Fibroblast of lung (primary cell): ENCODE results near the gene MRPS26.

Source experiments
- CTCF ChIP-seq, 2 donors: IDR thresholded peaks in 1 of 2; conservative IDR thresholded peaks in 1 of 2; 1 replicate in 1 of 2; 2 replicates in 1 of 2; pipeline ENCODE4 v1.5.1; 2011 to 2012; ENCODE audit warnings: low read length in 2 of 2, control low read depth in 1 of 2, inconsistent platforms in 1 of 2, low read depth in 1 of 2, mild to moderate bottlenecking in 1 of 2
- EZH2 ChIP-seq: IDR thresholded peaks from 2 replicates; pipeline ENCODE4 v1.5.1; 2012; ENCODE audit warnings: low read length, control low read depth, mild to moderate bottlenecking; ENCODE audit errors: missing control alignments

DNA sequence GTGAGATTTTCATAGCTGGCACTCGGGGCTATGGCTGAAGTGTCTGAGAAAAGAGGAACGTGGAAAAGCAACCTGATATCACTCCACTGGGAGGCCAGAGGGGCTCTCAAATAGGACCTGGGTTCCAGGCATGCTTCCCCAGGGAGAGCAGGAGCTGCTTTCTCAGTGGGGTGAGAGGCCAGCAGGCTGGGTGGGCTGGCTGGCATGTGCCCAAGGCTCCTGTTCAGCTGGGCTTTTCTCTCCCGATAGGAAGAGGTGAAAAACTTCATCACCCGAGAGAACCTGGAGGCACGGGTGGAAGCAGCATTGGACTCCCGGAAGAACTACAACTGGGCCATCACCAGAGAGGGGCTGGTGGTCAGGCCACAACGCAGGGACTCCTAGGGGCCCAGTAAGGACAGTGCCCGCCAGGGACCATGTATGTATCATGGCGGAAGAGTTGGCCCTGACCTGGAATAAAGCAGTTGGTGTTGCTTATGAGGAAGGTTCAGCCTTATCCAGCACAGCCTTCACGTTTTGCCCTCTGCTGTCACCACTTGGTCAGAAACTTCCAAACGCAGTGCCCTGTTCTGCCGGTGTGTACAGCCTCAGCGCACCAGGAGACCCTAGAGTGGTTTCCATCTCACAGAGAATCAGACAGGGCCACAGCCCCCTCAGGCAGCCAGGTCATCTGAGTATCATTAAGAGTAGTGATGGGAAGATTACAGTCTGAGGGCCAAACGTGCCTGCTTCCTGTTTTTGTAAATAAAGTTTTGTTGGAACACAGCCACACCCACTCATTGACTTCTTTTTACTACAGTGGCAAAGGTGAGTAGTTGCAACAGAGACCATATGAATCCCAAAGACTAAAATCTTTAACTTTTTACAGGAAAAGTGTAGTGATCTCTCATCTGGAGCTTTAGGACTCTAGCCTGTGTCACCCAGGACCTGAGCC lies 1.9 kb downstream of the MRPS26 start:
- TF ChIP-seq EZH2 (no peak), CTCF (conservative IDR thresholded peaks at IDR 0.05 in 1 of 2, IDR thresholded peaks at IDR 0.05 in 1 of 2; ENCODE audit: low read depth in 1 of 2, low read length in 2 of 2) (no peak)
